ENCODE results near the gene ELP2.

DNA sequence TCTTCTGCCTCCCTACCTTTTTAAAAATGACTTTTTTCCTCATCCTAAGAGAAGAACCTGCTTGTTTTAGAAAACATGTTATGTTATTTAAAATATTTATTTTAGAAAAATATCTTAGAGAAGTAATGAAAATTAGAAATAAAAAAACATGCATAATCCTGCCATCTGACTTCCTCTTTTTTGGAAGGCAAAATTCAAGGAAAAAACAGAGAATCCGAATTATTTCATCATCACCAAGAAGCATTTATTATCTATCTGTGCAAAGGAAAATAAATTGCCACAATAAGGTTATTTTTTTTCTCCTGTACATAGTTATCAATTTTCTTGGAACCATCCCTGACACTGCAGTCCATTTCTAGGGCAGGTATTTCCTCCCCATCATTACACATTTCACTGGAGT, 15.0 kb upstream of the ELP2 start:
- TF ChIP-seq EZH2 (IDR thresholded peaks at IDR 0.05) (no peak), EZH2phosphoT487 (IDR thresholded peaks at IDR 0.05) (no peak)
- TF ChIP-seq, protein P1, sequence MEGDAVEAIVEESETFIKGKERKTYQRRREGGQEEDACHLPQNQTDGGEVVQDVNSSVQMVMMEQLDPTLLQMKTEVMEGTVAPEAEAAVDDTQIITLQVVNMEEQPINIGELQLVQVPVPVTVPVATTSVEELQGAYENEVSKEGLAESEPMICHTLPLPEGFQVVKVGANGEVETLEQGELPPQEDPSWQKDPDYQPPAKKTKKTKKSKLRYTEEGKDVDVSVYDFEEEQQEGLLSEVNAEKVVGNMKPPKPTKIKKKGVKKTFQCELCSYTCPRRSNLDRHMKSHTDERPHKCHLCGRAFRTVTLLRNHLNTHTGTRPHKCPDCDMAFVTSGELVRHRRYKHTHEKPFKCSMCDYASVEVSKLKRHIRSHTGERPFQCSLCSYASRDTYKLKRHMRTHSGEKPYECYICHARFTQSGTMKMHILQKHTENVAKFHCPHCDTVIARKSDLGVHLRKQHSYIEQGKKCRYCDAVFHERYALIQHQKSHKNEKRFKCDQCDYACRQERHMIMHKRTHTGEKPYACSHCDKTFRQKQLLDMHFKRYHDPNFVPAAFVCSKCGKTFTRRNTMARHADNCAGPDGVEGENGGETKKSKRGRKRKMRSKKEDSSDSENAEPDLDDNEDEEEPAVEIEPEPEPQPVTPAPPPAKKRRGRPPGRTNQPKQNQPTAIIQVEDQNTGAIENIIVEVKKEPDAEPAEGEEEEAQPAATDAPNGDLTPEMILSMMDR (IDR thresholded peaks at IDR 0.05) = no peak

Measured in neural progenitor cell (in vitro differentiated cells).